Central memory CD4-positive, alpha-beta T cell (primary cell): ENCODE measurements around the gene TXNRD2.

Experiments used
- DNase-seq: peaks from one replicate; pipeline ENCODE4 v3.0.0; 2022

TXNRD2 gene

DNA sequence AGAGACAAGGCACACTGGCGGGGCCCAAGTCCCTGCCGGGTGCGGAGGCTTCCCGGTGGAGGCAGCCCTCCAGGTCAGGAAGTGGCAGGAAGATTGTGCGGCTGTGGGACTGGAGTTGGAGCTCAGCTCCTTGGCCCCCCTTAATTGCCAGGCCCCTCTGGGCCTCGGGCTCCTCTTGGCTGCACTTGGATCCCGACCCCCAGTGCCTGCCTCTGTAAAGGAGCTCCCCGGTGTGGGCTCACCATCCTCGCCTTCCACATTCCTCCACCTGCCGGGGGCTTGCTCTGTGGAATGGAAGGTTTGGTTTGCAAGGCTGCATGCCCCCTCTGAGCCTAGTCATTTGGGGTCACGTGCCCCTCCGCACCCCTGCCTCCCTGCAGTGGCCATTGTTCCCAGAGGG lies 38.1 kb downstream of the TXNRD2 start:
- no peak for DNase-seq

DNA sequence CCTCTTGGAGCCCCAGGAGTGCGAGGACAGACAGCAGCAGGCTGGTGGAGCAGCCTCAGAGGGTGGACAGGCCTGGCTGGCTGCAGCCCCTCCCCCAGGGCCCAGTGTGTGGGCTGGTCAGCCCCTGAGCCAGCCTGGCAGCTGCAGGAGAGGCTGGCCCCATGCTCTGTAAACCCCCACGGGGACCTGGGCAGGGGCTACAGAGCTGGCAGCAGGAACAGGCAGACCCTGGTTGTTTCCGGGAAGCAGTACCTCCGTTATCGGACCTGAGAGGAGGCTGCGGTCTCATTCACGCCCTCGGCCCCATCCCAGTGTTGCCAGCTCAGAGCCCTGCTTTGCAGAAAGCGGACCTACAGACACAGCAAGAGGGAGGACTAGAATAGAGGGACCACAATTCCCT lies 38.6 kb downstream of the TXNRD2 start:
- no peak for DNase-seq

DNA sequence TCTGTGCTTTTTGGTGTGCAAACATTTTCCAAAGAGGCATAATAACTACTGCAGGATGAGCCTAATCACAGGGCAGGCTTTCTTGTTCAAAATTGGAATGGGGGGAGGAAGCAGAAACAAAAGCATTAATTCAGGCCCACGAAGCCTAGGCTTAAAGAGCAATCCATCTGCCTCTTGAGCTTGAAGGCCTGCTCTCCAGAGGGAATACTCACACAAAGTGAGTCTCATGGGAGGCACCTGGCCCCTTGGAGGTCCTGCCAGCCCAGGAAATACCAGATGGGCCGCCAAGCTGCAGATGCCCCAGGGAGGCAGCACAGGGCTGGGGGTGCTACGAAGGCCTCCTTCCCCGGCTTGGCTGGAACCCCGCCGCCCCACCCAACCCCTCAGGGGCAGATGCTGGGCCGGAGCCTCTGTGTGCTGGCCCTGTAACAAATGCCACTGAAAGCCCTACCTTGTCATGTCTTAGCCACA lies 39.3 kb downstream of the TXNRD2 start:
- no peak for DNase-seq

DNA sequence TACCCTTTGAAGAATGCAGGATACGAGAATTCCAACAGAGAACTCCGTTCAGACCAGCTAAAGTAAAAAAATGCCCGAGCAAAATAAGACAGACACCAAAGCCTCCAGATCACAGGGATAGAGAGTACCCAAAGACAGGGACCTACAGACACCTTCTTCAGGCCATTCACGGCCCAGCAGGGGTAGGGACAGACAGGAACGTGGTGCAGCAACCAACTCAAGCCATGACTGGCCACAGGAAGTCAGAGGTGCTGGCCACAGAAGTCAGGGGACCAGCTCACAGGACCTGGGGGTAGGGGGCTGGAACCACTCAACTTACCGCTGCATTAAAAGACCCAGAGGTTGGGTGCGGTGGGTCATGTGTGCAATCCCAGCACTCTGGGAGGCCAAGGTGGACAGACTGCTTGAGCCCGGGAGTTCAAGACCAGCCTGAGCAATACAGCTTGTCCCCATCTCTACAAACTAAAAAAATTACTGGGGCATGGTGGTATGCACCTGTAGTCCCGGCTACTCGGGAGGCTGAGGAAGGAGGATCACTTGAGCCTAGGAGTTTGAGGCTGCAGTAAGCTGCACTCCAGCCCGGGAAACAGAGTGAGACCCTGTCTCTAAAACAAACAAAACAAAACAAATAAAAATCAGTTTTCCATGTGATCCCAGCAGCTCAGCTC lies 39.9 kb downstream of the TXNRD2 start:
- DNase-seq: no peak

DNA sequence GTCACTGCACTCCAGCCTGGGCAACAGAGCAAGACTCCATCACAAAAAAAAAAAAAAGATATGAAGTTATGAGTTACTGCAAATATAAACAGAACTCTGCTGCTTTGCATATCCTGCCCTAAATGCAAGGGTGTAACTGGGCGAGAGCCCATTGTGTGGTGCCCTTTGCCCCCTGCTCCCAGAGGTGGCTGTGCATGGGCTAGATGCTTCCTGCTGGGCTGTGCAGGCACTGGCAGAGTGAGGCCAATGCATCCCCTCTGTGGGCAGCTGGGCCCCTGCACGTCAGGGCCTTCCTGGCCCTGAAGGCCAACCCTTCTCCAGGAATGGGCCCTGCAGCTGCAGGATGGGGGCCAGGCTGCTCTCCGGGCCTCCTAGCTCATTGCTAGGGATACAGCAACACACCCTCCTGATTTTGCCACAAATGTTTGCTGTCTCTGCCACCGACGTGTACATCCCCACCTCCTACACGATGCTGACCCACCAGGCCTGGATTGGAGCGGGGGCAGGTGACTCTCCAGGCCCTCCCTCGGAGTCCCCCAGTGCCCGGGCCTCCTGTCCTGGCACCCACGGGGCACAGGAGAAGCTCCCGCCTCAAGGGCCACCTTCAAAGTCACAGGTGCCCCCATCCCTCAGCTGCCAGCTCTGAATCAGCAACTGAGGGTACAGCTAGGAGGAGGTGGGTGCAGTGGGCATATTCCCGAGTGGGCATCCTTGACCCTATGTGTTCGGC lies 40.7 kb downstream of the TXNRD2 start:
- no peak for DNase-seq

DNA sequence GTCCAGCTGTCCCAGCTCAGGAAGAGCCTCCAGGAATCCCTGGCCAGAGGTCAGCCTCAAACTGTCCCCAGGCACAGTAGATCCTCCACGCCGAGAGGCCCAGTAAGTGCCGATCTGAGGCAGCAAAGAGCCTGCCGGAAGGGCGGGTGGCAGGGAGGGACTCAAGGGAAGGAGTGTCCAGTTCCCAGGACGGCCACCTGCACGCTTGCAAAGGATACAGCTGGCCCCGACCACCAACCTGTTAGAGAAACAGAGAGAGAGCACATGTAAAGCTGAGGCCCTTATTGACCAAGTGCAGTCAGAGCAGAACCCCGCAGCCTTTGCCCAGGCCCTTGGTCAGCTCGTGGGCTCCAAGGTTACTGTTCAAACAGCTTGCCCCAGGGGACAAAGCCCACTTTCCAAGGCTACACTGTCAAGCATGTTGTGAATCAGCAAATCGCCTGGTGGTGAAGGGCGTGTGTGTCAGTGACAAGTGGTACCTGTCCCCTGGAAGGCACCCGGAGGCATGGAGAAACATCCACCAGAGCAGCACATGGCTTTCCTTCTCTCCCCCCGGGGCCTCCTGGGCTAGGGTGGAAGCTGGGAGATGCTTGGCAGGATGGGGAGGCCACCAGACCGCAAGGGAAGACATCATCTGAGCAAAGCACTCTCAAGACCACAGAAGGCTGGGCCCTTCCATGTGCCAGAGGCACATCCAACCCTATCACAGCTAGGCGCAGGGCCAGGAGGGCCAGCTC lies 42.6 kb downstream of the TXNRD2 start:
- DNase-seq: no peak

DNA sequence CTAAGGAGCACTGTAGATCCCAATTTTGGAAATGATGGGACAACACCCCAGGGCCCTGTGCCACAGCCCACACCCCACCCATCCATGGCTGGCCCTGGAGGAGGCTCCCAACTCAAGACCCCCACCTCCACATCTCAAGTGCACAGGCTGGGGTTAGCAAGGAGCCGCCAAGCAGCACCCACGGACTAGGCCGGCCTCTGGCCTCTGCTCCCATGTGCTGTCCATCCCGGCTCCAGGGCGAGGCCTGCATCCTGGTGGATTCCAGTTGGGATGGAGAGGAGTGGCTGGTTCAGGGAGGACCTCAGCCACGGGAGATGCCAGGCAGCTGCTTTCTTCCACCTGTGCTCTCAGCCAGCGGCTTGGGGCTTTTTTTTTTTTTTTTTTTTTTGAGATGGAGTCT lies 43.5 kb downstream of the TXNRD2 start:
- no peak for DNase-seq

DNA sequence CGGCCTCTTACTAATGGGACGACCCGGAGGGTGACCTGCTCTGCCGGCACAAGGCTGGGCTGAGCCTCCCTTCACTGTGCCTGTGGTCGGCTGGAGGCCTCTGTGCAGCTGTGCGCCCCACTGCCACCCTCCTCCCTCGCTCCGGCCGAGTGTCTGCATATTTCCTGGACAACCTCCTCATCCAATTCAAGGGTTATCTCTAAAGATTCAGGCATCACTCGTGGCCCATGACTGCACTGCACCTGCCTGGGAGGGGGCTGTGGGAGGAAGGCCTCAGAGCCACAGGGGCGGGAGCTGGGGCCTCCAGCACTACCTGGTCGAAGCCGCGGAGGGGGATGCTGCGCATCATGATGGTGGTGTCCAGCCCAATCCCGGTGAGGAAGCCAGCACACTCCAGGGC lies 43.9 kb downstream of the TXNRD2 start:
- no peak for DNase-seq

DNA sequence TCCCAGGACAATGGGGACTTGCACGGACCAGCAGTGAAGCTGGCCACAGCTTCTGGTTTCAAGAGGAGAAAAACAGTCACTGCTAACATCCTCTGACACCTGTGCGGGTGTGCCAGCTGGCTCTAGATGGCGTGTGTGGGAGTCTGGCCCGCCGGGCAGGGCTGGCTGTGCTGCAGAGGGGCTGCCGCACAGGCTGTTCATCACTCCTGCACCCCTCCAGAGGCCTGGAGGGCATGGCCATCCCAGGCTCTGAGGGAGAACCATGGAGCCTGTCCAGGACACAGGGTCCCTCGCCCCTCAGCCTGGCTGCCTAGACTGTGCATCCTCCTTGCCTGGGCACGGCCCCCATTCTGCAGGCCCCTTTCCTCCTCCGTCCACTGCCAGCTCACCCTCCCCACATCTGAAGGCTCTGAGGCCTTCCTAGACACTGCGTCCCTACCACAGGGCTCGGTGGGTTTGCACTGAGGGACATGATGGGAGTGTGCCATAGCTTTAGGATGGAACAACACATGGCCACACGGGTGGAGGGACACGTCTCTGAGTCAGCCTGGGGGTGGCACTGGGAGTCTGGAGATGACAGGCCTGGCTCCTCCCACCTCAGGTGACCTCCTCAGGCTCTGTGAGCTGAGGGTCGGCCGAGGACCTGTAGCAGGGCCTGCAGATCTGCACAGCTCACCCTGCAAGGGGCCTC lies 44.8 kb downstream of the TXNRD2 start:
- no peak for DNase-seq

DNA sequence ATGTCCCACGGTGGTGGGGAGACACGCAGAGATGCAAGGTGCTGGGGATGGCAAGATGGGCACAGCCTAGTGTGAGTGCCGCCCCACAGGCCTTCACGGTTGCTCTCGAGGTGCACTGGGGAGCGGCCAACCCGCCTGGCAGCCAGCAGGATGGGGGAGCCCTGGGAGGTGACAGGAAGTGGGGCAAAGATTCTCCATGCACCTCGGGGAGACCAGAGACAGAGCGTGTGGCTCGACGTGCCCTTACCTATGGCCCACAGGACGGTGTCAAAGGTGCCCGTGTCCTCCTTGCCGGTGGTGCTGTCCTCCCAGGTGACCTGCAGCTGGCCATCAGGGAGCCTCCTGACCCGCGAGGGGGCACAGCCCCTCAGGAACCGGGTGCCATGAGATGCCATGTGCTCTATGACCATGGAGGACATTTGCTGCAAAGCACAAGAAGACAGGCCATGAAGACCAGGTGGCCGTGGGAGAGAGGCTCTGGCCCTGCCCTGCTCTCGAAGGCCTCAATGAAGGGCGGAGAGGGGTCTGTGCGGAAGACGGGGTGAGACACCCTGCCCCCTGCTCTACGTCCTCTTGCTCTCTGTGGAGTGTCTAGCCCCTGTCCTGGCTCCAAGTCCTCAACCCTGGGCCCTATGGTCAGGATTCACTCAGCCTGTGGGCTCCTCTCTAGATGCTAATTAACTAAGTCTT lies 46.3 kb downstream of the TXNRD2 start:
- no peak for DNase-seq

DNA sequence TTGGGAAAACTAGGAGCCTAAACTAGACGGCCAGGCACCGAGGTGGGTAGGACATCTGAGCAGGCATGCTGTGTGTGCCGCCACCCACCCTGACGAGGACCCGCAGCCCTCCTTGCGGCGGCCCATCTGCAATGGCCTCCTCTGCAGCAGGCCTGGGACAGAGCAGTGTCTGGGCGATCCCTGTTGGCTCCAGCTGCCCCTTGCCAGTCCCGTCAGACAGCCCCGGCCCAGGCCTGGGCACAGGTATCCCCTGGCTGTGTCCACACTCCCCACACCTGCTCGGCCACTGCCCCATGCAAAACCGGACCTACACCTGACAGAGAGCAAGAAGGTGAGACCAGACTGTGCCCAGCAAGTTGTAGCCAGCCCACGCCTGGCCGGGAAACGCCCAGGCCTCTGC lies 48.3 kb downstream of the TXNRD2 start:
- no peak for DNase-seq

DNA sequence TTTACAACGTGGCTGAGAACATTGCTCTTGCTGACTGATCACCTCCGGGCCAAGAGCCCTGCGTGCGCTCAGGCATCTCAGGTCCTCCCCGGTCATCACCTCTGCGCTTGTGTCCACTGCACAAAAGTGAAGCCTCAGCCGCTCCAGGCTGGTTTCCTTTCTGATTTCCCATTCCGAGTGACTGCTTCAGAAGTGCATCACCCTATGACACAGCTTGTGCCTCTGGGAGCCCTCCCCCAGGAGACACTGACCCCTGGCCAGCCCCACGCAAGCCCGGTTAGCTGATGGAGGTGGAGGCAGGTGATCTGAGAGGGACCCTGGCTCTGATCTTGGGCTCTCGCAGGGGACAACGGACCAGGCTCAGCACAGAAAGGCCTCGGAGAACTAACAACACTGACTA lies 48.7 kb downstream of the TXNRD2 start:
- DNase-seq: no peak

DNA sequence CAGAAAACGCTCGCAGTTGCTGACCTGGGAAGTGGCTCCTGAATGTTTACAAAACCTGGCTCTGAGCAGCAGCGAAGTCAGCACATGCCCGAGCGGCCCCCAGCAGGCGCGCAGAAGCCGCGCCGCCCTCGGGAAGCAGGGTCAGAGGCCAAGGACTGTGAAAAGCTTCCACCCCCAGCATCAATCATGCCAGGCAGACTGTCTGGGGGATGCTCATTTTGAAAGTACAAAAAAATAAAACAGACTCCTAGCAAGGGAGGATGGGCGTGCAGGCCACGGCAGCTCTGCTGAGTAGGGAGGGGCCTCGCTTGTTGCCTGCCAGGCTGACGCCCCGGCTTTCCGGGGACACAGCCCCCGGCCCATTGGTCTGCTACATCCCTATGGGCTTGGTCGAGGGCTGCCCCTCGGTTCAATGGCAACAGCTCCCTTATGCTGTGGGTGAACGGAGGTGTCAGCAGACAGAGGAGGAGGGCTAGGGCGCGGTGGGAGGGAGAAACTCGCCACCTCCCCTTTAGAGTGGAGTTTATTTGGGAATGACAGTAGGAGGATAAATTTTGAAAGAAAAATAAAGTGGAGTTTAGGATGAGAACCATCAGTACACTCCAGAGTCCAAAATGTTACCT lies 49.2 kb downstream of the TXNRD2 start:
- peak; percentile 53 for DNase-seq

DNA sequence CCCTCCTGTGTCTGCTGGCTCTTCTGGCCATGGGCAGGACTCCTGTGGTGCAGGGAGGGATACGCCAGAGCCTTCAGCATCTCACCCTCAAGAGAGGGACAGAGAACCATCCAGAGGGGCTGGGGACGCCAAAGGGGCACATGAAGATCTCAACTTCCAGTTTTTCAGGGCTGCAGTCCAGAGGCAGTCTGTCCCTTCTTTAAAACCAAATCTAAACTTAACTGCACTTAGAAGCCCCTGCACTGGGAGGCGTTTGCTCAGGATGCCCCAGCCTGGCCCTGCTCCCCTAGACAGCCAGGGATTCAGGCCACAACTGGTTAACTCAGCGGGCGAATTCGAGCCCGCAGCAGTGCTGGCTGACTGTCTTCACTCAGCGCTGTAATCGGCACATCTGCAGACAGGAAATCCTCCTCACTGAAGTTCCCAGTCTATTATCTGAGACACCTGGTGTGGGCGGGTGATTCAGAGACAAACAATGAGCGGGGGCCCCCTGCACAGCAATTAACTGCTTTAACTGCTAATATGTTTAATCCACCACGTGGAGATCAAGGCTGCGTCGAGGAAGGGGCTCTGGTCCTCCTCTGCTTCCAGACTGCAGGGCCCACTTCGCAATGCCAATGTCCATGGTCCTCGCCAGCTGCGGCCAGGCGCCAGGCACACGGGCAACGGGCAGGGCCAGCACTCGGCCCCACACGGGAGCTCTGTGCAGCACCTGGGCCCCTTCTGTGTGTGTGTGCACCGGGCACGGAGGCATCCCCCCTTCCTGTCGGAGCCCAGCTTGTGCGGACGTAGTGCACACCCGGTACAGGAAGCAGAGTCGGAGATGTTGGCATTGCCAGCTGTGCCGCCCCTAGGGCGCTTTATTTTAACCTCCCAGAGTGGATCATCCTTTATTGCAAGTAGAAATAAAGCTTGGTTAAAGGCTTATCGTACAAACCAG lies 50.0 kb downstream of the TXNRD2 start:
- peak; percentile 85 for DNase-seq

DNA sequence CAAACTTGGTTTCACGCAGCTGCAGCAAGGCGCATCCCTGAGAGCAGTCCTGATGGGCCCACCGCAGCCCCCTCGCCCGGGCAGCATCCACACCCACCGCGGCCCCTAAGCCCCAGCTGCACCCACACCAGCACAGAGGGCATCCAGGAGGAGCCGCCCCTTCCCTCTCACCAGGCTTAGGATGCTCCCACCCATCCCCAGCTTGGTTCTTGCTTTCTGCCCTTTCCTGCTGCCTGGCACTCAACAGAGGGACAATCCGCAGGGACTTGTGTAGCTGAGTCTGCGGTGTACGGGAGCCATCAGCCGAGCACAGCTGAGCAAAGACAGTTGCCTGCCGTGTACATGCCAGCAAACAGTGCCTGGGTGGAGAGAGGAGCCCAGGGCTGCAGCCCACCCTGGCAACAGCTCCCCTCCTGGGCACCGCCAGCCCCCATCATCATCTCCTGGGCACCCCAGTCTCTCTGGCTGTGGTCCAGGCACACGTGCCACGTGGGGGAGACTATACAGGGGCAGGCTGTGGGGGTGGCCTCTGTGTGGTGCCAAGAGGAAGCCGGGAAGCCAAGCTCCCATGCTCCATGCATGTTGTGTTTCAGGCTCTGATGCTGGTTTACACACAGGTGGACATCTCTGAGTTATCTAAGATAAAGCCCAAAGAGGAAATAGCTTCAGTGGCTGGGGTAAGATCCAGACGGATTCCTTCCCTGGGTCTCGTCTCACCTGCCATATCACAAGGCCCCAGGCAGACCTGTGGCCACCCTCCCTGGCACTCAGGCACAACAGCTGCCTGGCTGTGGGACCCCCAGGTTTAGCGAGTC lies 50.9 kb downstream of the TXNRD2 start:
- DNase-seq: no peak

DNA sequence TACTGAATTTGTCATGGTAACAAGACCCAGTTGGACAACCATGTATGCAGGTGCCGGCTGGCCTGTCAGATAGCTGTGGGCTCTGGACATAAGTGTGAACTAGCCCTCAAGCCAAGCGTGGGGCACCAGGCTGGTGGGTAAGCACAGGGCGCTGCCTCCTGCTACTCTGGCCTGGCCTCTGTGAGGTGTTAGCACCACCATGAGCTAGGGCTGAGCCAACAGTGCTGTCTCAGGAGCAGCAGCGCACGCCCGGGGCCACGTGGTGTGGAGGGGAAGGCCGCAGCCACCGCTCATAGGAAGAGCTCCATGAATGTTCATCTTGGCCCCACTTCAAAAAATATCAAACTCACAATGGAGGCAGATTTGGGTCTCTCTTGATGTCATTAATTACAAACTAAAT lies 51.7 kb downstream of the TXNRD2 start:
- DNase-seq: no peak

DNA sequence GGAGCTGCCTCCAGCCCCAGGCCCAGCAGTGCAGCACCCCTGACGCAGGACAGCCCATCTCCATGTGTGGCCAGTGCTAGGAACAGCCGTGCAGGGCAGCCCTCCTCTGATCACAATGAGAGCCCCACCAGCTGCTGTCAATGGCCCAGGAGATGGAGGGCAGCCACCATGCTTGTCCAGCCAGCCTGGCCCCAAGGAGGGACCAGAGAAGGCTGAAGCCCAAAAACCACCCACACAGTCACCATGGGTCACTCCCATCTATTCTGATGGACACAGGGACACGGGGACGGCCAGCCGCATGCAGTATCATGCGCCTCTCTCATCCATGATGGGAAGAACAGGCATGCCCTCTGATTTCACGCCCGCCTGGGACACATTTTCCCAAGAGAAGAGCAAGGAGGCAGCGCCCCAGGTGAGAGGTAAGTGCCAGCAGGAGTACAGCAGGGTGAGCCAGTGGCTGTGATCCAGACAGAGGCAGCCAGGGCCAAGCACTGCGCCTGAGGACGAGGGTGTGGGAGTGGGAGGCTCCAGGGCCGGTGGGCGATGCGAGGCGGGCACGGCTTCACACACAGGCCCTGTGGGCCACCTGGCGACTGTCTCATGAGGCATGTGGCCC lies 53.4 kb downstream of the TXNRD2 start:
- no peak for DNase-seq

DNA sequence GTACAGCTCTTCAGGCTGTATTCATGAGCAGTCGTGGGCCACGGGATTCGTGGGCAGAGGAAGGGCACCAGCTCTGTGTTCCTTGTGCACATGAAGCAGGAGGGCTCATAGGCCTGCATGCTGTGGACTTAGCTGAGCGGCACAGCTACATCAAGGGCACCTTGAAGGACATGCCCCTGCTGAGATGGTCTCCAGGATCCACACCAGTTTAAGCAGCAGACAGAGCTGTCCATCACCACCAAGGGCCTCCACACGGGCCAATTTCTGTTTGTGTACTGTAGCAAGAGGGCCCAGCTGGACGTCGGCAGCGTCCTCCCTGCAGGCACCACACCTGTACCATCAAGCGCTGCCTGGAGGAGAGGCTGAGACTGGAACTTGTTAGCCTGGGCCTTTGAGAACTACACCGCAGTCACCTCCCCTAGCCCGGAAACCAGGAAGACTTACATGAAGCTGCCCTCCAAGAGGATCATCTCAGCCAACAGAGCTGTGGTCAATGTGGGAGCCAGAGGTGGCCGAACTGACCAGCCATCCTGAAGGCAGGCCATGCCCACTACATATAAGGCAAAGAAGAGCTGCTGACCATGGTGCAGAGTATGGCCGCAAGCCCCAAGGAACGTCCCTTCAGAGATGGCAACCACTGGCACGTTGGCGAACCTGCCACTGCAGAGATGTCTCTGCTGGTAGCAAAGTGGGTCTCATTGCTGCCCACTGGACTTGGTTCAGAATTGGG lies 54.2 kb downstream of the TXNRD2 start:
- DNase-seq: no peak
